Measurements from ENCODE around the gene PRR7.

Gene PRR7

GRCh38 chr5:177486256-177486655 is 39.6 kb downstream of the PRR7 start:
- no peak for DNase-seq

- no peak for DNase-seq
These were observed 40.5 kb downstream of the PRR7 start for GRCh38 chr5:177487144-177487543.

GRCh38 chr5:177487975-177488374 is 41.4 kb downstream of the PRR7 start:
- peak; percentile 57 for DNase-seq

GRCh38 chr5:177489119-177489716 is 42.6 kb downstream of the PRR7 start:
- DNase-seq, result peak; percentile 33

- DNase-seq, result no peak
These were observed 43.8 kb downstream of the PRR7 start for GRCh38 chr5:177490311-177490991.

GRCh38 chr5:177490992-177491391 is 44.4 kb downstream of the PRR7 start:
- no peak for DNase-seq

GRCh38 chr5:177491429-177491945 is 44.9 kb downstream of the PRR7 start:
- DNase-seq, result peak; percentile 58

- no peak for DNase-seq
These were observed 45.6 kb downstream of the PRR7 start for GRCh38 chr5:177491983-177492746.

GRCh38 chr5:177492841-177493240 is 46.2 kb downstream of the PRR7 start:
- no peak for DNase-seq

- no peak for DNase-seq
These were observed 47.3 kb downstream of the PRR7 start for GRCh38 chr5:177493795-177494345.

- DNase-seq, result peak; percentile 71
These were observed 48.0 kb downstream of the PRR7 start for GRCh38 chr5:177494346-177495195.

GRCh38 chr5:177495243-177496060 is 48.8 kb downstream of the PRR7 start:
- peak; percentile 51 for DNase-seq

GRCh38 chr5:177496070-177496726 is 49.6 kb downstream of the PRR7 start:
- peak; percentile 52 for DNase-seq

- DNase-seq, result peak; percentile 47
These were observed 50.2 kb downstream of the PRR7 start for GRCh38 chr5:177496727-177497291.

GRCh38 chr5:177497292-177498012 is 50.8 kb downstream of the PRR7 start, which contains the start of gene PDLIM7:
PDLIM7 (minus strand) TSS chr5:177497604; CDS start chr5:177496512, 1,092 bp downstream.
- DNase-seq, result peak; percentile 98

- DNase-seq, result peak; percentile 71
These were observed 51.6 kb downstream of the PRR7 start for GRCh38 chr5:177498013-177498787.

- no peak for DNase-seq
These were observed 53.2 kb downstream of the PRR7 start for GRCh38 chr5:177499842-177500241.

- peak; percentile 94 for DNase-seq
These were observed 54.3 kb downstream of the PRR7 start for GRCh38 chr5:177500685-177501522.
